PC-3 (cell line): ENCODE results near the gene COLEC12.

Experiments used
- CTCF ChIP-seq: fragments of 300-600 bp; sonication (generic); conservative IDR thresholded peaks from 2 replicates; pipeline ENCODE4 v1.5.1; 2017; ENCODE audit warnings: antibody characterized with exemption, low read depth, mild to moderate bottlenecking, low read length
- EZH2 ChIP-seq: fragments of 300-600 bp; sonication (generic); IDR thresholded peaks from one replicate; pipeline ENCODE4 v1.6.1; 2017; ENCODE audit warnings: antibody characterized with exemption, mild to moderate bottlenecking, low read length; ENCODE audit not compliant: unreplicated experiment
- EZH2phosphoT487 ChIP-seq: fragments of 300-600 bp; sonication (generic); IDR thresholded peaks from 2 replicates; pipeline ENCODE4 v1.6.1; 2018; ENCODE audit warnings: mild to moderate bottlenecking, antibody characterized with exemption, low read length, borderline replicate concordance

GRCh38 chr18:328928-329327 lies 171.6 kb downstream of the COLEC12 start:
- TF ChIP-seq CTCF: no peak
- TF ChIP-seq EZH2: no peak
- no peak for TF ChIP-seq EZH2phosphoT487
